GM23338 (cell line): Measurements from ENCODE around the gene RNF180. TPM values are rescaled to one million over a fixed set of nuclear protein-coding genes. Genes with fewer than 3 reads are reported as not detected.

ENCODE experiments used
- CREB1 ChIP-seq: fragments of 250-450 bp; sonication (Bioruptor Pico); IDR thresholded peaks from 2 replicates; pipeline ENCODE4 v1.5.0; 2020; ENCODE audit warnings: low read depth, mild to moderate bottlenecking, moderate library complexity
- ETS1 ChIP-seq: IDR thresholded peaks from 2 replicates; pipeline ENCODE4 v1.6.1; 2016; ENCODE audit warnings: antibody characterized with exemption
- JUNB ChIP-seq: IDR thresholded peaks from one replicate; pipeline ENCODE4 v1.6.1; 2016; ENCODE audit warnings: antibody characterized with exemption; ENCODE audit not compliant: unreplicated experiment
- NANOG ChIP-seq: IDR thresholded peaks from 2 replicates; pipeline ENCODE4 v1.6.1; 2016; ENCODE audit warnings: antibody characterized with exemption, borderline replicate concordance
- POLR2AphosphoS5 ChIP-seq: IDR thresholded peaks from 2 replicates; pipeline ENCODE4 v1.6.1; 2016; ENCODE audit warnings: antibody characterized with exemption, low read depth
- STAT1 ChIP-seq: IDR thresholded peaks from one replicate; pipeline ENCODE4 v1.6.1; 2016; ENCODE audit warnings: antibody characterized with exemption; ENCODE audit not compliant: unreplicated experiment
- ZNF114 ChIP-seq: fragments of 250-450 bp; sonication (Bioruptor Pico); IDR thresholded peaks from 2 replicates; pipeline ENCODE4 v1.5.0; 2020; ENCODE audit warnings: mild to moderate bottlenecking, moderate library complexity
- polyA plus RNA-seq: library from polyadenylated mRNA; unstranded; fragments of >200 nt; fragmentation: Nextera tagmentation; extraction: Ambion mirVana; gene quantifications from 2 replicates; pipeline ENCODE4 v1.2.1, GENCODE V29; 2016
- total RNA-seq: library from RNA; depleted of rRNA; stranded (reverse); fragments of >200 nt; shearing (Covaris generic); gene quantifications from 2 replicates; pipeline ENCODE4 v1.2.3, GENCODE V29; 2014
- TF ChIP-seq, protein P1 (sequence below): fragments of 250-450 bp; sonication (Bioruptor Pico); IDR thresholded peaks from 2 replicates; pipeline ENCODE4 v1.5.0; 2020; ENCODE audit warnings: mild to moderate bottlenecking, moderate library complexity
- TF ChIP-seq, protein P2 (sequence below): IDR thresholded peaks from one replicate; pipeline ENCODE4 v1.6.1; 2018; ENCODE audit warnings: antibody characterized with exemption; ENCODE audit not compliant: unreplicated experiment

RNF180 gene
- total and polyA plus RNA-seq, 2 experiments from 2014 or later: 2.0 to 4.2 TPM

DNA sequence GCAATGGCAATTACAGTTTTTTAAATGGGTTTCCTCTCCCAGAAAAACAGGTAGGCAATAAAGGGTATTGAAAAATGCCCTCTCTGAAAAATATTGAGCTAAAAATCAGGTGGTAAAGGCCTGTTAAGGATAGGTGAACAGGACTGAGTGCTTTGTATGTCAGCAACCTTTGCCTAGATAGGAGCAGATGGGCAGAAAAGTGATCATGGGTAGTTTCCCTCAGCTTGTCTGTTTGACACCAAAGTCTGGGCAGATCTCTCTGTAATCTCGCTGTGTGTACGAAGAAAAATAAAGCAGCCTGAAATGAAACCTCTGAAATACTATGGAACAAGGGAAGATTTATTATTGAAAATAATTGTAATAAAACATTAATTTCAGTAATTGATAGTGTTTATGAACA is 15.8 kb downstream of the RNF180 start (continued):
- TF ChIP-seq, protein P1, sequence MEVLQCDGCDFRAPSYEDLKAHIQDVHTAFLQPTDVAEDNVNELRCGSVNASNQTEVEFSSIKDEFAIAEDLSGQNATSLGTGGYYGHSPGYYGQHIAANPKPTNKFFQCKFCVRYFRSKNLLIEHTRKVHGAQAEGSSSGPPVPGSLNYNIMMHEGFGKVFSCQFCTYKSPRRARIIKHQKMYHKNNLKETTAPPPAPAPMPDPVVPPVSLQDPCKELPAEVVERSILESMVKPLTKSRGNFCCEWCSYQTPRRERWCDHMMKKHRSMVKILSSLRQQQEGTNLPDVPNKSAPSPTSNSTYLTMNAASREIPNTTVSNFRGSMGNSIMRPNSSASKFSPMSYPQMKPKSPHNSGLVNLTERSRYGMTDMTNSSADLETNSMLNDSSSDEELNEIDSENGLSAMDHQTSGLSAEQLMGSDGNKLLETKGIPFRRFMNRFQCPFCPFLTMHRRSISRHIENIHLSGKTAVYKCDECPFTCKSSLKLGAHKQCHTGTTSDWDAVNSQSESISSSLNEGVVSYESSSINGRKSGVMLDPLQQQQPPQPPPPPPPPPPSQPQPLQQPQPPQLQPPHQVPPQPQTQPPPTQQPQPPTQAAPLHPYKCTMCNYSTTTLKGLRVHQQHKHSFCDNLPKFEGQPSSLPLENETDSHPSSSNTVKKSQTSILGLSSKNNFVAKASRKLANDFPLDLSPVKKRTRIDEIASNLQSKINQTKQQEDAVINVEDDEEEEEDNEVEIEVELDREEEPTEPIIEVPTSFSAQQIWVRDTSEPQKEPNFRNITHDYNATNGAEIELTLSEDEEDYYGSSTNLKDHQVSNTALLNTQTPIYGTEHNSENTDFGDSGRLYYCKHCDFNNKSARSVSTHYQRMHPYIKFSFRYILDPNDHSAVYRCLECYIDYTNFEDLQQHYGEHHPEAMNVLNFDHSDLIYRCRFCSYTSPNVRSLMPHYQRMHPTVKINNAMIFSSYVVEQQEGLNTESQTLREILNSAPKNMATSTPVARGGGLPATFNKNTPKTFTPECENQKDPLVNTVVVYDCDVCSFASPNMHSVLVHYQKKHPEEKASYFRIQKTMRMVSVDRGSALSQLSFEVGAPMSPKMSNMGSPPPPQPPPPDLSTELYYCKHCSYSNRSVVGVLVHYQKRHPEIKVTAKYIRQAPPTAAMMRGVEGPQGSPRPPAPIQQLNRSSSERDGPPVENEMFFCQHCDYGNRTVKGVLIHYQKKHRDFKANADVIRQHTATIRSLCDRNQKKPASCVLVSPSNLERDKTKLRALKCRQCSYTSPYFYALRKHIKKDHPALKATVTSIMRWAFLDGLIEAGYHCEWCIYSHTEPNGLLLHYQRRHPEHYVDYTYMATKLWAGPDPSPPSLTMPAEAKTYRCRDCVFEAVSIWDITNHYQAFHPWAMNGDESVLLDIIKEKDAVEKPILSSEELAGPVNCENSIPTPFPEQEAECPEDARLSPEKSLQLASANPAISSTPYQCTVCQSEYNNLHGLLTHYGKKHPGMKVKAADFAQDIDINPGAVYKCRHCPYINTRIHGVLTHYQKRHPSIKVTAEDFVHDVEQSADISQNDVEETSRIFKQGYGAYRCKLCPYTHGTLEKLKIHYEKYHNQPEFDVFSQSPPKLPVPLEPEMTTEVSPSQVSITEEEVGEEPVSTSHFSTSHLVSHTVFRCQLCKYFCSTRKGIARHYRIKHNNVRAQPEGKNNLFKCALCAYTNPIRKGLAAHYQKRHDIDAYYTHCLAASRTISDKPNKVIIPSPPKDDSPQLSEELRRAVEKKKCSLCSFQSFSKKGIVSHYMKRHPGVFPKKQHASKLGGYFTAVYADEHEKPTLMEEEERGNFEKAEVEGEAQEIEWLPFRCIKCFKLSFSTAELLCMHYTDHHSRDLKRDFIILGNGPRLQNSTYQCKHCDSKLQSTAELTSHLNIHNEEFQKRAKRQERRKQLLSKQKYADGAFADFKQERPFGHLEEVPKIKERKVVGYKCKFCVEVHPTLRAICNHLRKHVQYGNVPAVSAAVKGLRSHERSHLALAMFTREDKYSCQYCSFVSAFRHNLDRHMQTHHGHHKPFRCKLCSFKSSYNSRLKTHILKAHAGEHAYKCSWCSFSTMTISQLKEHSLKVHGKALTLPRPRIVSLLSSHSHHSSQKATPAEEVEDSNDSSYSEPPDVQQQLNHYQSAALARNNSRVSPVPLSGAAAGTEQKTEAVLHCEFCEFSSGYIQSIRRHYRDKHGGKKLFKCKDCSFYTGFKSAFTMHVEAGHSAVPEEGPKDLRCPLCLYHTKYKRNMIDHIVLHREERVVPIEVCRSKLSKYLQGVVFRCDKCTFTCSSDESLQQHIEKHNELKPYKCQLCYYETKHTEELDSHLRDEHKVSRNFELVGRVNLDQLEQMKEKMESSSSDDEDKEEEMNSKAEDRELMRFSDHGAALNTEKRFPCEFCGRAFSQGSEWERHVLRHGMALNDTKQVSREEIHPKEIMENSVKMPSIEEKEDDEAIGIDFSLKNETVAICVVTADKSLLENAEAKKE (CRISPR knock-in tag): no peak
- TF ChIP-seq ZNF114 (CRISPR knock-in tag): no peak
- no peak for TF ChIP-seq POLR2AphosphoS5
- no peak for TF ChIP-seq STAT1
- TF ChIP-seq, protein P2, sequence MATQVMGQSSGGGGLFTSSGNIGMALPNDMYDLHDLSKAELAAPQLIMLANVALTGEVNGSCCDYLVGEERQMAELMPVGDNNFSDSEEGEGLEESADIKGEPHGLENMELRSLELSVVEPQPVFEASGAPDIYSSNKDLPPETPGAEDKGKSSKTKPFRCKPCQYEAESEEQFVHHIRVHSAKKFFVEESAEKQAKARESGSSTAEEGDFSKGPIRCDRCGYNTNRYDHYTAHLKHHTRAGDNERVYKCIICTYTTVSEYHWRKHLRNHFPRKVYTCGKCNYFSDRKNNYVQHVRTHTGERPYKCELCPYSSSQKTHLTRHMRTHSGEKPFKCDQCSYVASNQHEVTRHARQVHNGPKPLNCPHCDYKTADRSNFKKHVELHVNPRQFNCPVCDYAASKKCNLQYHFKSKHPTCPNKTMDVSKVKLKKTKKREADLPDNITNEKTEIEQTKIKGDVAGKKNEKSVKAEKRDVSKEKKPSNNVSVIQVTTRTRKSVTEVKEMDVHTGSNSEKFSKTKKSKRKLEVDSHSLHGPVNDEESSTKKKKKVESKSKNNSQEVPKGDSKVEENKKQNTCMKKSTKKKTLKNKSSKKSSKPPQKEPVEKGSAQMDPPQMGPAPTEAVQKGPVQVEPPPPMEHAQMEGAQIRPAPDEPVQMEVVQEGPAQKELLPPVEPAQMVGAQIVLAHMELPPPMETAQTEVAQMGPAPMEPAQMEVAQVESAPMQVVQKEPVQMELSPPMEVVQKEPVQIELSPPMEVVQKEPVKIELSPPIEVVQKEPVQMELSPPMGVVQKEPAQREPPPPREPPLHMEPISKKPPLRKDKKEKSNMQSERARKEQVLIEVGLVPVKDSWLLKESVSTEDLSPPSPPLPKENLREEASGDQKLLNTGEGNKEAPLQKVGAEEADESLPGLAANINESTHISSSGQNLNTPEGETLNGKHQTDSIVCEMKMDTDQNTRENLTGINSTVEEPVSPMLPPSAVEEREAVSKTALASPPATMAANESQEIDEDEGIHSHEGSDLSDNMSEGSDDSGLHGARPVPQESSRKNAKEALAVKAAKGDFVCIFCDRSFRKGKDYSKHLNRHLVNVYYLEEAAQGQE: no peak
- TF ChIP-seq NANOG: no peak
- TF ChIP-seq ETS1: no peak
- no peak for TF ChIP-seq JUNB
- no peak for TF ChIP-seq CREB1 (CRISPR knock-in tag)
